Measurements from ENCODE around the gene KCNIP4.

DNA sequence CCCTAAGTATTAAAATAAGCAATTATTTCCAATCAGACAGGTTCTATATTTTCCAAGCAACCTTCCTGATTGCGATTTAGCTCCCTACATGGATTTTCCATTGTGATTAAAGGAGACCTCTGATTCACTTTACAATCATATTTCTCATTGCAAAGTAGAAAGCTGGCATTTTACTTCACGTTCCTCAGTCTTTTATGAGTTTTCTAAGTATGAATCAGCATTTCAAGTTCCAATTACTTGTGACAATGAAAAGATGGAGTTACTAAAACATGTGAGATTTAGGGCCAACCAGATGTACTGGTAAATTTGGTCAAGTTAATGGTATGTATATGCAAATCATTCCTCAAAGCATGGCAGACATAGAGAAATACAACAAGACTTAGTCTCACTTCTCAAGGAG lies 206.2 kb downstream of the KCNIP4 start:
- no peak for TF ChIP-seq EZH2 (IDR thresholded peaks at IDR 0.05; ENCODE audit: low read depth)
- TF ChIP-seq, protein P1, sequence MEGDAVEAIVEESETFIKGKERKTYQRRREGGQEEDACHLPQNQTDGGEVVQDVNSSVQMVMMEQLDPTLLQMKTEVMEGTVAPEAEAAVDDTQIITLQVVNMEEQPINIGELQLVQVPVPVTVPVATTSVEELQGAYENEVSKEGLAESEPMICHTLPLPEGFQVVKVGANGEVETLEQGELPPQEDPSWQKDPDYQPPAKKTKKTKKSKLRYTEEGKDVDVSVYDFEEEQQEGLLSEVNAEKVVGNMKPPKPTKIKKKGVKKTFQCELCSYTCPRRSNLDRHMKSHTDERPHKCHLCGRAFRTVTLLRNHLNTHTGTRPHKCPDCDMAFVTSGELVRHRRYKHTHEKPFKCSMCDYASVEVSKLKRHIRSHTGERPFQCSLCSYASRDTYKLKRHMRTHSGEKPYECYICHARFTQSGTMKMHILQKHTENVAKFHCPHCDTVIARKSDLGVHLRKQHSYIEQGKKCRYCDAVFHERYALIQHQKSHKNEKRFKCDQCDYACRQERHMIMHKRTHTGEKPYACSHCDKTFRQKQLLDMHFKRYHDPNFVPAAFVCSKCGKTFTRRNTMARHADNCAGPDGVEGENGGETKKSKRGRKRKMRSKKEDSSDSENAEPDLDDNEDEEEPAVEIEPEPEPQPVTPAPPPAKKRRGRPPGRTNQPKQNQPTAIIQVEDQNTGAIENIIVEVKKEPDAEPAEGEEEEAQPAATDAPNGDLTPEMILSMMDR (conservative IDR thresholded peaks at IDR 0.05) = no peak
